GM18520 (cell line): ENCODE results near the gene KCNB1.
"Not testable (repeated sequence)": the region's sequence is repeated elsewhere in the genome, so short reads cannot be mapped to it uniquely, and the experiment has no call there.

ENCODE experiments used
- ATAC-seq: cut with Tn5 transposase; IDR thresholded peaks from one replicate; pipeline ENCODE4 v1.9.1; 2021; ENCODE audit not compliant: unreplicated experiment

The KCNB1 gene

DNA sequence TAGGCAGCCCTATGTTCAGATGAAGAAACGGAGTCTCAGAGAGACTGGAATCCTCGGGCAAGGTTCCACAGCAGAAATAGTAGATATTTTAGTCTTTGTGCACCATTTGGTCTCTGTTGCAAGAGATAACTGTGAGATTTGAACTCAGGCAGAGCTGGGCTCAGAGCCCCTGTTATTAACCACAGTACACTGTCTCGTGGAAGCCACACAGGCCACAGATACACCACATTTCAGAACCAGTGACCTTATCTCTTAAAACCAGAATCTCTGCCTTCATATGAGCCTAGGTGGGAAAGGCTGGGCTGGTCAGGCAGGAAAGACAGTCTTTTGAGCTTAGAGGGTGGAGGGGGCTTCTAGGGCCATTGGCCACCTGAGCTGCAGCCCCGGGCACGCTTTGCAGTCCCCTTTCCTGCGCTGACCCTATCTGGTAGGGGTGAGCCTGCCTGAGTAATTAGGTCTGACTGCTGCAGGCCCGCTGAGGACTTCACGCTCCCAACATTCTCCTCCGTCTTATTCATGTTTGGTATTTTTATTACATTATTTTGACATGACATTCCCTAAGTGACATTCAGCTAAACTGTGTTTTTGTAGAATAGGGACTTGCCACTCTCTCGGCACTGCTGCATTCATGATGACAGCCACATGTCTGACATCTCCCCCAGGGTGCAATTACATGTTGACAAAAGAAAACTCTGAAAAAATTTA lies 71.1 kb downstream of the KCNB1 start:
- ATAC-seq: no peak

DNA sequence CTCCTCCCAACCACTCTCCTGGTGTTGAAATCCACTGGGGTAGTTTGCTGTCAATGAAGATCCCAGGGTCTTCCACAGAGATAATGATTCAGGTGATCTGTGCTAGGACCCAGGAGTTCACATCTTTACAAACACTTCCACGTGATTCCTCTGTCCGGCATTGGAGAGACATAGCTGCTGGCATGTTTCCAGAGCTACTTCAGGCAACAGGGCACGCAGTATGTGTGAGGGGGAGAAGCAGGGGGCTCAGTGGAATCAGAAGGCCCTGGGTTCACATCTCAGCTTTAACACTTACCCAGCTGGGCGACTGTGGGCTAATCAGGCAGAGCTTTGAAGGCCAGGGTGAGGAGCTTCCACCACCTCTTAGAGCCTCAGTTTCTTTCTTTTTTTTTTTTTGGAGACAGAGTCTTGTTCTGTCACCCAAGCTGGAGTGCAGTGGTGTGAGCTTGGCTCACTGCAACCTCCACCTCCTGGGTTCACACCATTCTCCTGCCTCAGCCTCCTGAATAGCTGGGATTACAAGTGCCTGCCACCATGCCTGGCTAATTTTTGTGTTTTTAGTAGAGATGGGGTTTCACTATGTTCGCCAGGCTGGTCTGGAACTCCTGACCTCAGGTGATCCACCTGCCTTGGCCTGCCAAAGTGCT lies 72.4 kb downstream of the KCNB1 start:
- ATAC-seq: not testable (repeated sequence)

DNA sequence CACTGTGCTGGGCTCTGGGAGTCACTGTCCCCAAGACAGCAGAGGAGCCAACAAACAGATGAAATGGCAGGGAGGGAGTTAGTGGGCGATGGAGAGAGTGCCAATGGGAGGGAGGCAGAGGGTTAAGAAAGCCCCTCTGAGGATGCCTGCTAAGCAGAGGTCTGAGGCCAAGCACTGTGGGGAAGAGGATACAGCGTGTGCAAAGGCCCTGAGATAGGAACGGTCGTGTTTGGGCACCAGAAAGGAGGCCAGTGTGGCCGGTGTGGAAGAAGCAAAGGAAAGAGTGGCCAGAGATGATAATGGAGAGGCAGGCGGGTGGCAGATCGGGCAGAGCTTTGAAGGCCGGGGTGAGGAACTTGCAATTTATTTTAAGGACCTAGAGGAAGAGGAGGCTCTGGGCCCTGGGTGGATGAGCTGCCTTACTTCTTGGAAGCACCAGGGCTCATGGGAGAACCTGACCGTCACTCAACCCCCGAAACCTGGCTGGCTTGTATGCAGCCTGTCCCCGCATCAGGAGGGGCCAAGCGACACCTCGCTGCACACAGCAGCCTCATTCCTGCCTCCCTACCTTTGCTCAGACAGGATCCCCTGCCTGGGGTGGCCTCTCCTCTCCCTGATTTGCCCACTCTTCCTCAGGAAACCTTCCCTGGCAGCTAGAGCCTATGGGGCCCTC lies 73.0 kb downstream of the KCNB1 start:
- ATAC-seq: no peak

DNA sequence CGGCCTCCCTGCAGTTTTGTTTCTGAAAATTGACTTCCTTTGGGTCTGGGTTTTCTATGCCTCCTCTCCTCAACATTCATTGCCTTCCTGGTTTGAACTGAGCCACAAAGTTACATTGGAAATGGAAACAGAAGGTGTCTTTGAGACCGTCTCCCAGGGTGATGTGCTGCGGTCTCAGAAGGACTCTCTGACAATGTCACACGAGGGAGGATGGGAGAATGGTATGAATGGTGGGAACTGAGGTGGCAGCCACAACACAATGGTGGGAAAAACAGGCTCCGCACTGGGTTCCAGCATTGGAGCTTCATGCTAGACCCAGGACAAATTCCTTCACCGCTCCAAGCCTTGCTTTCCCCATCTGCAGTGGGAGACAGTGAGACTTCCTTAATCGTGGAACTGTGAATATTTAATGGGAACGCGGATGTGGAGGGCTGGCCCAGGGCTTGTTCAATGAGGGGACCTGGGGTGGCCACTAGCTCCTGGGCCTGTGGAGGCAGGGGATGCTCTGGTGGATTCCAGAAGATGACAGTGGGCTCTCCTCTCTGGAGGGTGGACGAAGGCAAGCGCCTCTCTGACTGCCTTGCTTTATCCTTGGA lies 73.9 kb downstream of the KCNB1 start:
- no peak for ATAC-seq

DNA sequence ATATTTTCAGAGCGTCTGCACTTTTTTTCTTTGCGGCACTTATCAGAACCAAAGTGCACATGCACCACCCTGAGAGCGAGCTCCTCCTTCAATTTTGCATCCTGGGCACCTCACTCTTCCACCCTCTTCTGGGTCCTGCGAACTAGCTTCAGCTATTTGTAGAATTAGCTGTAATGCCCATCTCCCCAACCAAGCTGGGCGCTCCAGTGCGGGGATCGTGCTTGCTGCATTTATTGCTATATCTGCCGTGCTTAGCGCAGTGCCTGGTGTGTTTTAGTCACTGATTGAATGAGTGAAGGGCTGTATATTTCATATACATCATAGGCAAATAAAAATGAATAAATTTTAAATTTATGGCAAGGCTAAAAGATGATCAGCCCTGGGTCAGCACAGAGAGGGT lies 75.8 kb downstream of the KCNB1 start:
- ATAC-seq: no peak

DNA sequence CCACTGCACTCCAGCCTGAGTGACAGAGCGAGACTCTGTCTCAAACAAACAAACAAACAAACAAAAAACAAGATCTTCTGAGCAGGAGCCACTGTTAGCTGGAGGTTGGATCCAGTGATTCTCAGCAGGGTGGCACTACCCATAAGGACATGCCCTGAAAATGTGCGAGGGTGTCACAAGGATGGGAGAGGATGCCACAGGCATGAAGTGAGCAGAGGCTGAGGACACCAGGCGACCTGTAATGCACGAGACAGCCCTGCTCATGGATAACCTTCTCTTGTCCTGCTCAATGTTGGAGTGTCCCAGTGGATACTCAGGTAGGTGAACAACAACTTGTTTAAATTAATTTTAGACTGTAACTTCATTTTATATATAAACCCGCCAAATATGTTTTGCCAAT lies 76.8 kb downstream of the KCNB1 start:
- ATAC-seq: no peak

DNA sequence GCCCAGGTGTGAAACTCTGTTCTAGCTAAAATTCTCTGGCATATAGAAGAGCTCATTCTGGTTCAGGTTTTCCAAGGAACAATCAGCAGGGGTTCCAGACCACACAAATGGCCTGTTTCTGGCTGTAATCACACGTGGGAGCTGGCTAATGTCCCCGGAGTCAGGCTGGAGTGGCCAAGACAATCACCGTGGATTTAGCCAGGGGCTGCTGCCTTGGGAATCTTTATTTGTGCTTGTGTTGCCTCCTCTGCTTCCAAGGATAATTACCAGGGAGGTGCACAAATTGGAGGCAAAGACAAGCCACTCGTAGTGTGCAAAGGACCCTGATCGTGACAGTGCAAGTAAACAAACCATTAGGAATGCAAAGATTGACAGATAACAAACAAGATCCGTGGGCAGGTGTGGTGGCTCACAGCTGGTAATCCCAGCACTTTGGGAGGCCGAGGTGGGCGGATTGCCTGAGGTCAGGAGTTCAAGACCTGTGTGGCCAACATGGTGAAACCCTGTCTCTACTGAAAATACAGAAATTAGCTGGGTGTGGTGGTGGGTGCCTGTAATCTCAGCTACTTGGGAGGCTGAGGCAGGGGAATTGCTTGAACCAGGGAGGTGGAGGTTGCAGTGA lies 77.3 kb downstream of the KCNB1 start:
- ATAC-seq: no peak

DNA sequence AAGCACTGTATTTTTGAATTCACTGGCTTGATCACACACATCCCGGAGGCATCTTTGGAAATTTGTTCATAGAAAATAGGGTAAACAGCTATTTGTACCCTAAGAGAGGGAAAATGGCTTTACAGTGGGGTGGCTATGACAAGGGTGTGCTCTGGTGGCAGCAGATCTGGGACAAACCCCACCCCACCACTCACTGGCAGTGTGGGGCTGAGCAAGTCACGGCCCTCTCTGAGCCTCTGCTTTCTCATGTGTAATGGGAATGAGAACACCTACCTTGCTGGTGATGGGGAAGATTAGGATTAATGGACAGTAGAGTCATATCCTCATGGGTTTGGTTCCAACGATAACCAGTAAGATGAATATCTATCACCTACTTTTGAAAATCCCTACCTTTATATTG lies 78.0 kb downstream of the KCNB1 start:
- no peak for ATAC-seq

DNA sequence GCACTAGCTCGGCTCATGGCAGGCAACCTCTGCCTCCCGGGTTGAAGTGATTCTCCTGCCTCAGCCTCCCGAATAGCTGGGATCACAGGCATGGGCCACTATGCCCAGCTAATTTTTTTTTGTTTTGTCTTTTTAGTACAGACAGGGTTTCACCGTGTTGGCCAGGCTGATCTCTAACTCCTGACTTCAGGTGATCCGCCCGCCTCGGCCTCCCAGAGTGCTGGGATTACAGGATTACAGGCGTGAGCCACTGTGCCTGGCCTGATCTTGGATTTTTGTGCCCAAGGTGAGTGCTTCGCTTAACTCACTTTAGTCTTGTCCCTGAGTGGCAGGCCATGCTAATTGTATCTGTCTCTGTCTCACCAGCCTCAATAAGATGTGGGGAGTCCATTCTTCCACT lies 78.6 kb downstream of the KCNB1 start:
- no peak for ATAC-seq

DNA sequence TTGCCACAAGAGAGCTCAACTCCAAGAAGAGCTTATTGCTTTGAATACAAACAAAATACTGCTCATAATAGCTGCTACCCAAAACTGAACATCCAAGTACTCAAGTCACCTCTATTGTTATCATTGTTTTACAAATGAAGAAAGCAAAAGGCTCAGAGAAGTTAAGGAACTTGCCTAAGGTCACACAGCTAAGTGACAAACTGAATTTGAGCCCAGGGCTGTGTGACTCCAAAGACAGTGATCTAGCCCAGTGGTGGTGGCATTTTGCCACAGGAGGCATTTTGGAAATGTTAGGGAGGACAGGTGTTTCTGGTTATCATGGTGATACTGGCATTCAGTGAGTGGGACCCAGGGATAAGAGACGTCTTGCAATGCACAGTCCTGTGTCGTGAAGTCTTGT lies 79.5 kb downstream of the KCNB1 start:
- ATAC-seq: no peak

DNA sequence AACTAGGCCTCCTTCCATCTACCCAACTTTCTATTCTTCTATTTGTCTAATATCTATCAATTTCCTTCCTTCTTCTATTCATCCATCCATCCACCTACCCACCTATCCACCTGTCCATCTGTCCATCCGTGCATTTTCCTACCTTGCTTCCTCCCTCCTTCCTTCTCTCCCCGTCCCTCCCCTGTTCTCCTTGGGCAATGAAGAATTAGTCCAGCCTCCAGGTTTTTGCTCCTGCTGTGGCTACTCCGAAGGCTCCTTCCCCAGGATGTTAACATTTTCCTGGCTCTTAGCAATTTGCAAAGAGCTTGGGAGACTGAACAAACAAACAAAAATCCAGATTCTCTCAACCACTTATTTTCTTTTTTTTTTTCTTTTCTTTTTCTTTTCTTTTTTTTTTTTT lies 81.6 kb downstream of the KCNB1 start:
- no peak for ATAC-seq

DNA sequence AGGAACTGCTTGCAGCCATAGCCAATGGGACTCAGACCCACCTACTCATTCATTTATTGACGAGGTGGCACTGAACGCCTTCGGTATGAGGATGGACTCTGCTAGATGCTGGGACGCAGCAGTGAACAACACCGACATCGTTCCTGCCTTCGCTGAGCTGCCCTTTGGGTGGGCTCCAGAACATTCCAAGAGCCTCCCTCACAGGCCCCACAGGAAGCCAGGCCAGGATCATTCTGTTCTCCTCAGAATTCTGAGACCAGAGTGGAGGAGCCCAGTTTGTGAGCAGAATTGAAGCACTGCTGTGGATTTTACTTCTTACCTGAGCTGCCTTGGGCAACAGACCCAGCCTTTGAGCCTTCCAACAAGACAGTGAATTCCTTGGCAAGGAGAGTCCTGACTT lies 82.1 kb downstream of the KCNB1 start:
- no peak for ATAC-seq

DNA sequence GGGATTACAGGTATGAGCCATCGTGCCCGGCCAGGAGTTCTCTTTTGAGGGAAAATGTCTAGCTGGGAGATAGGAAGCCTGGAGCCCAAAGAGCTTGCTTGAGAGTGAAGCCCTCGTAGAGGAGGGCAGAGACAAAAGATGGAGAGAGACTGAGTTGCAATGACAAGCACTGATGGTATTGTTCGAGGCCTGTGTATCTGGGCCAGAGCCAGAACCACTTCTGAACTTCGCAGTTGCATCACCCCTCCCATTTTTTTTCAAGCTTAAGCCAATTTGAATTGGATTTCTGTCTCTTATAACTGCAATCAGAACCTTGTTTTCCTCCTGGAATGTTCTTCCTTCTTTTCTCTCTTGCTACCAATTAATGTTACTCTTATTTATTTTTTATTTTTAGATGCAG lies 83.1 kb downstream of the KCNB1 start:
- no peak for ATAC-seq

DNA sequence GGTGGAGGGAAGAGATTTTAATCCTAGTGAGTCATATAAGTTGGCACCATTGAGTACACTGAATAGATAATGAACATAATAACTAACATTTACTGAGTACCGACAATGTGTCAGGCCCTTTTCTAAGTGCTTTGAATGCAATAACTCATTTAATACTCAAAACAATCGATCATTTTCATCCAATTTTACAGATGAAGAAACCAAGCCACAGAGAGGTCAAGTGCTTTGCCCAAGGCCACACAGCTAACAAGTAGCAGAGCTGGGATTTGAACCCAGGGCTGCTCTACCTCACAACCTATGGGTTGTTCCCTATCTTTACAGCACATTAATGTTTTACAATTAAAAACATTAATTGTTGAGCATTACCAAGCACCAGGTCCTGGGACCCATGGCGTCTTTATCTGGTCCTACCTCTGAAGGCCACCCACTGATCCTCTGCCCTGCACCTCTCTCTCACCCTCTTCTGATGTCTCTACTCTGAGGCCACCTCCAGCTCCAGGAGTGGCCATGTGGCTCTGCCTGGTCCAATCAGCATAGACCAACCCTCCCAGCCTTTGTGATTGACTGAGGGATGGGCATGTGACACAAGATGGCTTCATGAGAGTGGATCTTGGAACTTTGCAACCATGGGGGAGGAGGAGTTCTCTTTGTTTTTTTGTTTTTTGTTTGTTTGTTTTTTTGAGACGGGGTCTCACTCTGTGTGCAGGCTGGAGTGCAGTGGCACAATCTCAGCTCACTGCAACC lies 83.9 kb downstream of the KCNB1 start:
- no peak for ATAC-seq

DNA sequence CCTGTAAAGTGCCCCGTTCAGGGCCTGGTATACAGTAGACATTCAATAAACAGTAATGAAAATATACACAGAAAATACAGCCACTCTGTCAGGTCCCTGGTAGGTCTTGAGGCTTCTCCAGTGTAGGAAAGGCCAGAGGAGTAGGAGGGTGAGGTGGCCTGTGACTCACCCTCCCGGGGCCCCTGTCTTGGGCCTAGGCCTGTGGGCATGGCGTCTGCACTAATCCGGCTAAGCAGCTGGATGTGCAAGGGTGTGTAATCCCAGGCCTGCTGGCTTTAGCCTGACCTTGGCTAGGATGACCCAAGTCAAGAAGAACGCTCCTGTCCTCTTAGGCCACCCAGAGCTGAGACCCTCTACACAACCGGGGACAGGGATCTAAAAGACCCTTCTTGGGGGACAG lies 84.9 kb downstream of the KCNB1 start:
- no peak for ATAC-seq

DNA sequence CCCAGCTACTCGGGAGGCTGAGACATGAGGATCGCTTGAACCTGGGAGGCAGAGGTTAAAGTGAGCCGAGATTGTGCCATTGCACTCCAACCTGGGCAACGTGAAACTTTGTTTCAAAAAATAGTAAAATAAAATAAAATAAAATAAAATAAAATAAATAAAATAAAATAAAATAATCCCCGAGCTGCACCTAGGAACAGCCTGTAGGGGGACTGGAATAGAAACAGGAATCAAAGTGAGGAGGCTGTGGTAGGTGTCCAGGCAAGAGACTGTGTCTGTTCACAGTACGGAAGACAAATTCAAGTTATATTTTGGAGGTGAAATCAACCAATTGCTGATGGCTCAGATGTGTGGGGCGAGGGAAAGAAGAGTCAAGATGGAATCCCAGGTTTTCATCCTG lies 86.2 kb downstream of the KCNB1 start:
- ATAC-seq: no peak

DNA sequence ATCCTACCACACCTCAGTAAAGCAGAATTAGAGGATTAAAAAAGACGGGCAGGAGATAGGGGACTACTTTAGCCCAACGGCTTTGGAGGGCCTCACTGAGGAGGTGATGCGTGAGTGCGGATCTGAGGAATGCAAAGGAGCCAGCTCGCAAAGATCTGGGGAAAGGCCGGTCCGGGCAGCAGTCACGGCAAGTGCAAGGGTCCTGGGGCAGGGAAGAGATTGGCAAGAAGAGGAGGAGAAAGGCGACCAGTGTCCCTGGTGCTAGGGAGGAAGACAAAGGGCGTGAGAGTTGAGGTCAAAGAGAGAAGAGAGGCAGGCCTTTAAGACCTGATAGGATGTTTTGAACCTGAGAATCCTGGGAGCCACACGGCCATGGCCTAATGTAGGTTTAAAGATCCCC lies 86.8 kb downstream of the KCNB1 start:
- ATAC-seq: no peak

DNA sequence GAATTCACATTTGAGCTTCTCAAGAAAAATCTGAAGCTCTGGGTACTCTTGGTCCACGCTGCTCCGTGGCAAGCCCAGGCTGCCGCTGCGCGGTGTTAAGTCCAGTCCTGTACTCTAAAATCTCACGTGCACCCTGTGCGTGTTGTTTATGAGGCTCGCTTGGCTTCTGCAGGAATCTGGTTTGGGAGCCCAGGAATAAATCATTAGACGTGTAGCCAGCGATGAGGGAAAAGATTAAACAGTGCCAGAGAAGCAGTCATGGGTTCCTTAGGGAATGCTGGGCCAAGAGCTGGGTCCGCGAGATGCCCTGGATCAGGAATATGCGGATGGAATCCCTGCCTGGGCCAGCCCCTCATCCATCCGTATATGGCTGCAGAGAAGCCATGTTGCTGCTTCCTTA lies 87.3 kb downstream of the KCNB1 start:
- no peak for ATAC-seq

DNA sequence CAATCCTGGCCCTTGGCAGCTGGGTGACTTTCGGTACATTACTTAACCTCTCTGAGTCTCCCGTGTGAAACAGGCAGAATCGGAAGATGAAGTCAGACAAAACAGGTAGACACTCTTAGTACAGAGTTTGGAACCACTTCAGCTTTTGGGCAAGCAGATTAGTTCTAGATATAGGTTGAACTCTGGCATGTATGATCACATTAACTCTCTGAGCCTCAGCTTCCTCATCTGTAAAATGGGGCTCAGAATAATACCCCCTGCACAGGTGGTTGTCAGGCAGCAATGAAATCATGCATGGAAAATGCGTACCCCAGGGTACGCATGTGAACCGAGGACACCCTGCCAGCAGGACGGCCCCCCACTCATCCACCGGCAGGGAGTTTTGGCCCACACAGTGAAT lies 87.7 kb downstream of the KCNB1 start:
- ATAC-seq: no peak

DNA sequence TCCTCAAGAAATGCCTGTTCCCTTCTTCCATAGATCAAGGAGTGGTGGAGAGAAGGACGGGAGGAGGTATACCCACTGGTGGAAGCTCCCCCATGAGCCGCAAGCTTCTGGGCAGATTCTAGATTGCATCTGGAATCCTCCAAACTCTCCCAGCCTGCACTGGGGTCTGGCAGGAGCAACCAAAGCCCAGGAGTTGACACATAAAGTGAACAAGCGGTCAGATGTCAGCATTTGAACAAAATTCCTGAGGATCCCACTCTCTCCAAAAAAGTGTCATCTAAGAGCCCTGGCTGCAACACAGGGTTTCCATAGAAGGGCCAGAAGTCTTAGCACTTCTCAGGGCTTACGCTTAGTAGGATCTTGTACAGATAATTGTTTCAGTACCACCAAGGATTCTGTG lies 88.2 kb downstream of the KCNB1 start:
- ATAC-seq: no peak

DNA sequence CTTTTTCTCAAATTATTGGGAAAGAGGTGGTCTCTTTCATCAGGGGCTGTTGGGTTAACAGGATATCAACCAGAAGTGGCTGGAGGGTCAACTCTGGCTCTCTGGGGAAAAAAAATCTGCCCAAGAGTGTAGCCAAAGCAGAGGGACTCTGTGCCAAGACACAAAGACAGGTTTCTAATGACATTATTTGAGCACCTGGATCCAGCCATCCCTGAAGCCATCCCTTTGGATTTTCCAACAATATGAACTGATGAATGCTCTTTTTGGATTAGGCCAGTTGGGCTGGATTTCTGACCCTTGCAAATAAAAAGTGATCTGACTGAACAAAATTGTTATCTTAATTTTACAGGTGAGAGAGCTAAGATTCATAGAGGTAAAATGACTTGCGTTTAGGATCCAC lies 88.7 kb downstream of the KCNB1 start:
- no peak for ATAC-seq
